K562 (cell line): ENCODE measurements around the gene DNAJC11. TPM values are rescaled to one million over a fixed set of nuclear protein-coding genes. Genes with fewer than 3 reads are reported as not detected.
A peak's percentile ranks its signal among the peaks of the same experiment; 100 is the strongest.

ENCODE experiments used
- BDP1 ChIP-seq: IDR thresholded peaks from 3 replicates; pipeline ENCODE4 v1.6.1; 2011; ENCODE audit not compliant: insufficient read length, insufficient read depth
- CEBPB ChIP-seq: fragments of 450-650 bp; IDR thresholded peaks from 2 replicates; pipeline ENCODE4 v1.6.1; 2016; ENCODE audit warnings: missing genetic modification characterization, missing compliant biosample characterization
- ETV1 ChIP-seq: fragments of 450-650 bp; conservative IDR thresholded peaks from 2 replicates; pipeline ENCODE4 v1.6.1; 2016; ENCODE audit warnings: missing genetic modification characterization, control low read depth, low read depth, missing compliant biosample characterization
- FOXA3 ChIP-seq, 2 experiments: fragments of 450-650 bp in 1 of 2; sonication (generic) in 1 of 2; formaldehyde crosslinking; IDR thresholded peaks in 1 of 2; conservative IDR thresholded peaks in 1 of 2; 2 replicates each; pipeline versions ENCODE4 v1.4.0 to v1.8.0; 2020 to 2022; ENCODE audit warnings: mild to moderate bottlenecking in 2 of 2, missing genetic modification reagents in 1 of 2
- KDM1A ChIP-seq, 2 experiments: fragments of 450-650 bp; IDR thresholded peaks; 2 replicates each; pipeline ENCODE4 v1.6.1; 2016; ENCODE audit warnings: mild to moderate bottlenecking in 2 of 2
- MAFK ChIP-seq: IDR thresholded peaks from 2 replicates; pipeline ENCODE4 v1.6.1; 2011; ENCODE audit warnings: low read length, improper control_type of control experiment
- MLLT1 ChIP-seq, 2 experiments: fragments of 450-650 bp; IDR thresholded peaks; 2 replicates each; pipeline ENCODE4 v1.6.1; 2016
- MNT ChIP-seq, 2 experiments: fragments of 450-650 bp; conservative IDR thresholded peaks; 2 replicates each; pipeline ENCODE4 v1.6.1; 2017; ENCODE audit warnings: mild to moderate bottlenecking in 2 of 2, moderate library complexity in 2 of 2
- POLR3G ChIP-seq: IDR thresholded peaks from 2 replicates; pipeline ENCODE4 v1.6.1; 2011; ENCODE audit not compliant: insufficient read length, insufficient replicate concordance; ENCODE audit errors: extremely low read depth
- RNF2 ChIP-seq: sonication (generic); IDR thresholded peaks from 2 replicates; pipeline ENCODE4 v1.6.1; 2016
- RUNX1 ChIP-seq: sonication (generic); IDR thresholded peaks from 2 replicates; pipeline ENCODE4 v1.6.1; 2016; ENCODE audit warnings: antibody characterized with exemption, low read depth
- SMAD3 ChIP-seq: fragments of 450-650 bp; formaldehyde crosslinking; conservative IDR thresholded peaks from 2 replicates; pipeline ENCODE4 v1.4.0; 2020; ENCODE audit warnings: mild to moderate bottlenecking
- SMARCA5 ChIP-seq: fragments of 450-650 bp; IDR thresholded peaks from 2 replicates; pipeline ENCODE4 v1.6.1; 2016
- SP1 ChIP-seq: sonication (generic); formaldehyde crosslinking; IDR thresholded peaks from 2 replicates; pipeline ENCODE4 v1.8.1; 2022; ENCODE audit warnings: mild to moderate bottlenecking, missing genetic modification reagents
- ZBTB49 ChIP-seq: sonication (generic); formaldehyde crosslinking; IDR thresholded peaks from 2 replicates; pipeline ENCODE4 v1.8.0; 2022; ENCODE audit warnings: missing genetic modification reagents, mild to moderate bottlenecking, borderline replicate concordance
- ZHX1 ChIP-seq: fragments of 150-350 bp; conservative IDR thresholded peaks from 2 replicates; pipeline ENCODE4 v1.6.1; 2014; ENCODE audit warnings: low read length
- ZNF140 ChIP-seq: fragments of 250-450 bp; sonication (Bioruptor Pico); IDR thresholded peaks from 2 replicates; pipeline ENCODE4 v1.8.0; 2021; ENCODE audit warnings: moderate library complexity, mild to moderate bottlenecking, inconsistent platforms
- ZNF184 ChIP-seq: sonication (generic); formaldehyde crosslinking; IDR thresholded peaks from 2 replicates; pipeline ENCODE4 v1.5.0; 2020; ENCODE audit warnings: missing genetic modification reagents
- ZNF79 ChIP-seq: fragments of 250-450 bp; sonication (Bioruptor Pico); IDR thresholded peaks from 2 replicates; pipeline ENCODE4 v1.4.0; 2020; ENCODE audit warnings: low read depth, mild to moderate bottlenecking, moderate library complexity
- polyA plus RNA-seq, 8 experiments: library from polyadenylated mRNA; depleted of rRNA in 4 of 8; stranded (reverse) in 5 of 8; unstranded in 3 of 8; fragments of >200 nt; fragmentation: Nextera tagmentation in 2 of 8; fragmentation: Illumina TruSeq in 1 of 8; extraction: Ambion mirVana in 2 of 8; extraction: Trizol in 1 of 8; gene quantifications; 2 replicates each; pipeline versions ENCODE4 v1.2.1 to v1.2.3, GENCODE V29; 2011 to 2014; ENCODE audit warnings: inconsistent platforms in 1 of 8, missing spikeins in 1 of 8
- total RNA-seq, 7 experiments: library from RNA; depleted of rRNA in 6 of 7; stranded (reverse); fragments of >200 nt in 6 of 7; fragmentation: Illumina TruSeq in 2 of 7; extraction: Trizol in 2 of 7; gene quantifications; 2 replicates each; pipeline versions ENCODE4 v1.2.1 to v1.2.3, GENCODE V29; 2011 to 2021; ENCODE audit warnings: low replicate concordance in 1 of 7

DNAJC11 gene
- total and polyA plus RNA-seq, 9 of the 15 experiments (the other 6 are each of a cell fraction or from before 2014, with no cell fraction given) = 14.1 to 123 (median 76.6) TPM

- TF ChIP-seq ZHX1 = peak; percentile 88
- TF ChIP-seq SP1 (CRISPR knock-in tag) = peak; percentile 79
- no peak for TF ChIP-seq KDM1A (IDR thresholded peaks at IDR 0.05)
- no peak for TF ChIP-seq POLR3G
- TF ChIP-seq ETV1 = no peak
- TF ChIP-seq RUNX1 = peak; percentile 53; the same call in 1 of the 2 replicates
- TF ChIP-seq CEBPB (tag) = no peak
- no peak for TF ChIP-seq ZNF140
- peak; percentile 78 to 94 for TF ChIP-seq MNT (conservative IDR thresholded peaks at IDR 0.05)
- no peak for TF ChIP-seq SMAD3 (CRISPR knock-in tag)
- no peak for TF ChIP-seq MLLT1 (IDR thresholded peaks at IDR 0.05)
- TF ChIP-seq FOXA3 (CRISPR knock-in tag; conservative IDR thresholded peaks at IDR 0.05 in 1 of 2, IDR thresholded peaks at IDR 0.05 in 1 of 2) = peak in 1 of 2 experiments; percentile 87; a peak in 1 of 4 replicates
- no peak for TF ChIP-seq MAFK
- peak; percentile 99 for TF ChIP-seq ZBTB49 (CRISPR knock-in tag)
- no peak for TF ChIP-seq BDP1
- peak; percentile 85 for TF ChIP-seq RNF2
- TF ChIP-seq SMARCA5 = no peak
- TF ChIP-seq ZNF184 (CRISPR knock-in tag) = no peak
- no peak for TF ChIP-seq ZNF79
Observed at GRCh38 chr1:6701437-6702153, at the start of gene DNAJC11 (continued).
